Measurements from ENCODE around the gene MPPE1. TPM values are rescaled to one million over a fixed set of nuclear protein-coding genes. Genes with fewer than 3 reads are reported as not detected.
A peak's percentile ranks its signal among the peaks of the same experiment; 100 is the strongest.

MPPE1 gene
- total RNA-seq, 1 donor from 2014 or later = 37.5 TPM

GRCh38 chr18:11887328-11888128 lies 20.6 kb downstream of the MPPE1 start:
- Mint-ChIP-seq H3K4me1 (ENCODE audit: low read depth) (peaks cover 23% of the 10 kb centered on the region), H3K27me3 (ENCODE audit: low read depth) (no peaks in the 10 kb centered on the region), H3K36me3 (ENCODE audit: low read depth) (peaks cover 62% of the 10 kb centered on the region), H3K9me3 (no peaks in the 10 kb centered on the region), H3K4me3 (ENCODE audit: low read depth) (no peak overlapping the region), H3K27ac (peak overlapping the region; percentile 62)
- intact Hi-C loops (cut with micrococcal nuclease) = loop anchor here (1.0 kb wide), 1 partner anchor 21 kb away; the partner anchor contains the start of gene MPPE1
- no peak for DNase-seq (ENCODE audit: low spot score)

GRCh38 chr18:11886577-11887110 lies 21.5 kb downstream of the MPPE1 start:
- no peak overlapping the region for H3K4me3 Mint-ChIP-seq (ENCODE audit: low read depth)

GRCh38 chr18:11885278-11885947 lies 22.7 kb downstream of the MPPE1 start:
- Mint-ChIP-seq H3K4me3 (ENCODE audit: low read depth) (no peak overlapping the region), H3K36me3 (ENCODE audit: low read depth) (peaks cover 61% of the 10 kb centered on the region), H3K9me3 (no peaks in the 10 kb centered on the region), H3K27me3 (ENCODE audit: low read depth) (no peaks in the 10 kb centered on the region), H3K27ac (no peak overlapping the region), H3K4me1 (ENCODE audit: low read depth) (peaks cover 23% of the 10 kb centered on the region)
- DNase-seq (ENCODE audit: low spot score) = no peak
- intact Hi-C loops (cut with micrococcal nuclease) = no loop called here

More at GRCh38 chr18:11886577-11887110, 21.5 kb downstream of the MPPE1 start:
- no peaks in the 10 kb centered on the region for H3K9me3 Mint-ChIP-seq
- peaks cover 23% of the 10 kb centered on the region for H3K4me1 Mint-ChIP-seq (ENCODE audit: low read depth)
- no peak overlapping the region for H3K27ac Mint-ChIP-seq
- DNase-seq (ENCODE audit: low spot score) = no peak
- H3K27me3 Mint-ChIP-seq (ENCODE audit: low read depth) = no peaks in the 10 kb centered on the region
- peaks cover 65% of the 10 kb centered on the region for H3K36me3 Mint-ChIP-seq (ENCODE audit: low read depth)
- intact Hi-C loops (cut with micrococcal nuclease) = loop anchor here (1.0 kb wide), 1 partner anchor 22 kb away; the partner anchor contains the start of gene MPPE1

GRCh38 chr18:11884396-11885030 lies 23.6 kb downstream of the MPPE1 start:
- H3K27ac Mint-ChIP-seq = no peak overlapping the region
- no peaks in the 10 kb centered on the region for H3K9me3 Mint-ChIP-seq
- no peak overlapping the region for H3K4me3 Mint-ChIP-seq (ENCODE audit: low read depth)
- no peaks in the 10 kb centered on the region for H3K27me3 Mint-ChIP-seq (ENCODE audit: low read depth)
- intact Hi-C loops (cut with micrococcal nuclease) = no loop called here
- no peak for DNase-seq (ENCODE audit: low spot score)
- peaks cover 54% of the 10 kb centered on the region for H3K36me3 Mint-ChIP-seq (ENCODE audit: low read depth)
- H3K4me1 Mint-ChIP-seq (ENCODE audit: low read depth) = peaks cover 23% of the 10 kb centered on the region

GRCh38 chr18:11883153-11883552 lies 25.0 kb downstream of the MPPE1 start:
- intact Hi-C loops (cut with micrococcal nuclease) = no loop called here
- H3K36me3 Mint-ChIP-seq (ENCODE audit: low read depth) = peaks cover 40% of the 10 kb centered on the region

GRCh38 chr18:11882636-11883035 lies 25.5 kb downstream of the MPPE1 start:
- H3K4me3 Mint-ChIP-seq (ENCODE audit: low read depth) = no peak overlapping the region
- no peak for DNase-seq (ENCODE audit: low spot score)
- peaks cover 13% of the 10 kb centered on the region for H3K4me1 Mint-ChIP-seq (ENCODE audit: low read depth)
- intact Hi-C loops (cut with micrococcal nuclease) = no loop called here
- H3K27ac Mint-ChIP-seq = no peak overlapping the region
- no peaks in the 10 kb centered on the region for H3K9me3 Mint-ChIP-seq
- H3K36me3 Mint-ChIP-seq (ENCODE audit: low read depth) = peaks cover 35% of the 10 kb centered on the region
- no peaks in the 10 kb centered on the region for H3K27me3 Mint-ChIP-seq (ENCODE audit: low read depth)

More at GRCh38 chr18:11883153-11883552, 25.0 kb downstream of the MPPE1 start:
- DNase-seq (ENCODE audit: low spot score) = no peak
- Mint-ChIP-seq H3K27me3 (ENCODE audit: low read depth) (no peaks in the 10 kb centered on the region), H3K4me3 (ENCODE audit: low read depth) (no peak overlapping the region), H3K27ac (no peak overlapping the region), H3K9me3 (no peaks in the 10 kb centered on the region), H3K4me1 (ENCODE audit: low read depth) (peaks cover 18% of the 10 kb centered on the region)

- DNase-seq (ENCODE audit: low spot score) = no peak
- intact Hi-C loops (cut with micrococcal nuclease) = no loop called here
- Mint-ChIP-seq H3K4me1 (ENCODE audit: low read depth) (peaks cover 4% of the 10 kb centered on the region), H3K36me3 (ENCODE audit: low read depth) (peaks cover 27% of the 10 kb centered on the region), H3K4me3 (ENCODE audit: low read depth) (no peak overlapping the region), H3K27me3 (ENCODE audit: low read depth) (no peaks in the 10 kb centered on the region), H3K27ac (no peak overlapping the region), H3K9me3 (peaks cover under 1% of the 10 kb centered on the region)
Observed at GRCh38 chr18:11880586-11881304, 27.4 kb downstream of the MPPE1 start.

- no peaks in the 10 kb centered on the region for H3K4me1 Mint-ChIP-seq (ENCODE audit: low read depth)
- no peaks in the 10 kb centered on the region for H3K27me3 Mint-ChIP-seq (ENCODE audit: low read depth)
- no peak overlapping the region for H3K27ac Mint-ChIP-seq
- H3K9me3 Mint-ChIP-seq = peaks cover 6% of the 10 kb centered on the region
- no peak for DNase-seq (ENCODE audit: low spot score)
- peaks cover 9% of the 10 kb centered on the region for H3K36me3 Mint-ChIP-seq (ENCODE audit: low read depth)
- intact Hi-C loops (cut with micrococcal nuclease) = no loop called here
- no peak overlapping the region for H3K4me3 Mint-ChIP-seq (ENCODE audit: low read depth)
Observed at GRCh38 chr18:11877497-11878135, 30.5 kb downstream of the MPPE1 start.

DNA sequence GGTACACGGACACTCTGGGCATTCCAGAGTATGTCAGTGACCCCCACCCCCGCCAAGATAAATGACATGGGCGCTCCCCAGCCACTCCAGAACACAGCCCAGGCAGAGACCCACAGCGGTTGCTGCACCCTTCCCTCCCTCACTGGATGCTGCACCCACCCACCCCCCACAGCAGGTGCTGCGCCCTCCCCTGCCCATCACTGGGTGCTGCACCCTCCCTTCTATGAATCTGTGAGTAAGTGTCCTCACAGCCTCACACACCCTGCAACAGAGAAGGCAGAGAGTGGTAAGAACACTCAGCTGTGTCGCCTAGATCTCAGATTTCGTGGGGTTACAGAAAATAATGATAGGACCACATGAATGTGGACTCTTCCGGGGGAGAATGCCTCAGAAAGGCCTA lies 33.4 kb downstream of the MPPE1 start:
- no peak for DNase-seq (ENCODE audit: low spot score)
- peaks cover 4% of the 10 kb centered on the region for H3K36me3 Mint-ChIP-seq (ENCODE audit: low read depth)
- H3K4me1 Mint-ChIP-seq (ENCODE audit: low read depth) = peaks cover 2% of the 10 kb centered on the region
- intact Hi-C loops (cut with micrococcal nuclease) = no loop called here
- H3K9me3 Mint-ChIP-seq = peaks cover 6% of the 10 kb centered on the region
- H3K27me3 Mint-ChIP-seq (ENCODE audit: low read depth) = peaks cover 5% of the 10 kb centered on the region
- no peak overlapping the region for H3K27ac Mint-ChIP-seq
- no peak overlapping the region for H3K4me3 Mint-ChIP-seq (ENCODE audit: low read depth)

DNA sequence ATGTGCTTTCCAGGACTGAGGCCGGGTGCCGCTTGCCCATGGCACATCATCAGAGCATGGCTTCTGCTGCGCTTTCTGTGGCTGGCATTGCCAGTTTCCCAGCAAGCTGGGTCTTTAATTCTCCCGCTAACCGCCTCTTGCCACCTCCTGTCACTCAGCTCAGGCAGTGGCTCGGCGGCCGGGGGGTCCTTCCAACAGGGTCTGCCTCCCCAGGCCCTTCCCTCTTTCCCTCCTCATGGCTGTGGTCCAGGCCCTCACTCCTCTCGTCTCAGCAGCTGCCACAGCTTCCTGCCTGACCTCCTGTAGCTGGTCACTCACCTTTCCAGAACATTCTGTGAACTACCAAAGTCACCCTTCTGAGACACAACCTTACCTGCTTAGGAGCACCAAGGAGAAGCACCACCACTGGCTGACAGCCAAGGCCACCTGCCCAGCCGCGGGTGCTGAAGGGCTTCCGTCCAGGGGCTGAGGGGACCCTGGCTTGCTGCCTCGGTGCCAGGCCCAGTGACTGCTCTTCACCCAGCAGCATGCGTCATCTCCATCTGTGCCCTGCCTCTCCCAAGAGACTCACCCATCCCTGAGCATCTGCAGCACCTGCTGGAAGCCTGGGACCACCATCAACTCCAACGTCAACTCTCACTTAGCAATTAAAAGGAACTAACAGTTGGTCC lies 34.3 kb downstream of the MPPE1 start:
- peaks cover 2% of the 10 kb centered on the region for H3K4me1 Mint-ChIP-seq (ENCODE audit: low read depth)
- intact Hi-C loops (cut with micrococcal nuclease) = no loop called here
- no peak overlapping the region for H3K27ac Mint-ChIP-seq
- no peak for DNase-seq (ENCODE audit: low spot score)
- H3K4me3 Mint-ChIP-seq (ENCODE audit: low read depth) = no peak overlapping the region
- peaks cover 6% of the 10 kb centered on the region for H3K9me3 Mint-ChIP-seq
- H3K27me3 Mint-ChIP-seq (ENCODE audit: low read depth) = peaks cover 5% of the 10 kb centered on the region
- peaks cover 4% of the 10 kb centered on the region for H3K36me3 Mint-ChIP-seq (ENCODE audit: low read depth)

DNA sequence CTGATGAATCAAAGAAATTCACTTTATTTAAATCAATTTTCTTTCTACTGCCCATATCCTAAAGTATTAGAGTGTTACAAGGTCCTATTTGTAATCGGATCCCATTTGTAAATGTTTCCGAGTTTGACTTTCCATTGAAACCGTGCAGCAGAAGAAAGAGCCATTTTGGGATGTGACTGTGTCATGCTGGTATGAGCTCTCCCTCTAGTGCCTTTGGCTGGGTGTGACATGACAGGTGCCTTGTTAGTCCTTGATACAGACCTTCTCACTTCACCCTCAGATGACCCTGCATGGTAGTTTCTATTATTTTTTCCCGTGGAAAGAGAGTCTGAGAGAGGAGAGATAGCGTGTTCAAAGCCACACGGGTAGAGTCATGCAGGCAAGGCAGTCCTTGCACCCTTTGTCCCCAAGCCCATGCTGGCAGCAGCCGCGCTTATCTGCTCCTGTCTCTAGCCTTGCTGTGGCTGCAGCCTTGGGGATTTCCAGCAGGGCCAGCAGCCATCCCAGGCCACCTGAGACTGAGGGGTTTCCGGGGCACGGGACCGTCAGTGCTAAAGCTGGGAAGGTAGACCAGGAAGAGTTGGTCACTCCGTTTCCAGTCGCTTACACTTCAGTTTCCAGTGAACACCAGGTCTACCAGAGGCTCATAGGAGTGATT lies 35.5 kb downstream of the MPPE1 start:
- Mint-ChIP-seq H3K9me3 (peaks cover 6% of the 10 kb centered on the region), H3K4me3 (ENCODE audit: low read depth) (no peak overlapping the region), H3K27ac (no peak overlapping the region), H3K27me3 (ENCODE audit: low read depth) (peaks cover 5% of the 10 kb centered on the region), H3K36me3 (ENCODE audit: low read depth) (peaks cover 4% of the 10 kb centered on the region), H3K4me1 (ENCODE audit: low read depth) (peaks cover 2% of the 10 kb centered on the region)
- no peak for DNase-seq (ENCODE audit: low spot score)
- intact Hi-C loops (cut with micrococcal nuclease) = loop anchor here (1.0 kb wide), 1 partner anchor 139 kb away; no protein-coding TSS in a partner anchor
